Forelimb muscle (tissue), 1 donor: ENCODE measurements around the gene DAB2. TPM values are rescaled to one million over a fixed set of nuclear protein-coding genes. Genes with fewer than 3 reads are reported as not detected.
"Not testable (repeated sequence)": the region's sequence is repeated elsewhere in the genome, so short reads cannot be mapped to it uniquely, and the experiment has no call there.

Experiments
- DNase-seq: peaks from one replicate; pipeline ENCODE4 v3.0.0-alpha.2; 2013; ENCODE audit warnings: low read depth
- polyA plus RNA-seq: library from polyadenylated mRNA; unstranded; fragments of 120-200 nt; gene quantifications from one replicate; pipeline ENCODE4 v1.2.1, GENCODE V29; 2013; ENCODE audit not compliant: insufficient read length

DAB2 gene
- polyA plus RNA-seq, 1 donor = 84.7 TPM

GRCh38 chr5:39340506-39340905, 84.3 kb downstream of the DAB2 start:
- peak; percentile 80 for DNase-seq

- DNase-seq = no peak
Measured at GRCh38 chr5:39337252-39337915, 87.4 kb downstream of the DAB2 start.

GRCh38 chr5:39334296-39334695, 90.5 kb downstream of the DAB2 start:
- DNase-seq = not testable (repeated sequence)

- DNase-seq = no peak
Measured at GRCh38 chr5:39333104-39333503, 91.7 kb downstream of the DAB2 start.

- DNase-seq = peak; percentile 86
Measured at GRCh38 chr5:39331861-39332381, 92.9 kb downstream of the DAB2 start.

GRCh38 chr5:39328731-39329130, 96.0 kb downstream of the DAB2 start:
- no peak for DNase-seq

- no peak for DNase-seq
Measured at GRCh38 chr5:39323542-39323941, 101.2 kb downstream of the DAB2 start.

Other genes starting within 250 kb of the DAB2 start
- 1.7 TPM for gene FYB1, start 205.4 kb downstream of the DAB2 start, polyA plus RNA-seq
- gene C9, start 60.5 kb downstream of the DAB2 start, polyA plus RNA-seq = 0.22 TPM